Measurements from ENCODE around the gene ESPN. TPM values are rescaled to one million over a fixed set of nuclear protein-coding genes. Genes with fewer than 3 reads are reported as not detected.

Gene ESPN
- total RNA-seq, 1 donor = 0.52 TPM

GRCh38 chr1:6460301-6461050 is 35.9 kb downstream of the ESPN start:
- Histone ChIP-seq H3K4me1 (ENCODE audit: insufficient read depth, low read length) (peaks cover 28% of the 10 kb centered on the region), H3K9me3 (ENCODE audit: low read depth, low read length) (no peaks in the 10 kb centered on the region), H3K4me3 (ENCODE audit: low read length) (peak overlapping the region; percentile 16), H3K27me3 (ENCODE audit: insufficient read depth, low read length) (no peaks in the 10 kb centered on the region)

- H3K4me3 ChIP-seq (ENCODE audit: low read length) = no peak overlapping the region
Observed at GRCh38 chr1:6461051-6461530, 36.5 kb downstream of the ESPN start.

GRCh38 chr1:6461538-6462411 is 37.2 kb downstream of the ESPN start:
- H3K4me3 ChIP-seq (ENCODE audit: low read length) = no peak overlapping the region
- no peaks in the 10 kb centered on the region for H3K9me3 ChIP-seq (ENCODE audit: low read depth, low read length)
- H3K4me1 ChIP-seq (ENCODE audit: insufficient read depth, low read length) = peaks cover 28% of the 10 kb centered on the region
- H3K27me3 ChIP-seq (ENCODE audit: insufficient read depth, low read length) = no peaks in the 10 kb centered on the region

More at GRCh38 chr1:6461051-6461530, 36.5 kb downstream of the ESPN start:
- no peaks in the 10 kb centered on the region for H3K9me3 ChIP-seq (ENCODE audit: low read depth, low read length)
- H3K27me3 ChIP-seq (ENCODE audit: insufficient read depth, low read length) = no peaks in the 10 kb centered on the region
- H3K4me1 ChIP-seq (ENCODE audit: insufficient read depth, low read length) = peaks cover 28% of the 10 kb centered on the region

DNA sequence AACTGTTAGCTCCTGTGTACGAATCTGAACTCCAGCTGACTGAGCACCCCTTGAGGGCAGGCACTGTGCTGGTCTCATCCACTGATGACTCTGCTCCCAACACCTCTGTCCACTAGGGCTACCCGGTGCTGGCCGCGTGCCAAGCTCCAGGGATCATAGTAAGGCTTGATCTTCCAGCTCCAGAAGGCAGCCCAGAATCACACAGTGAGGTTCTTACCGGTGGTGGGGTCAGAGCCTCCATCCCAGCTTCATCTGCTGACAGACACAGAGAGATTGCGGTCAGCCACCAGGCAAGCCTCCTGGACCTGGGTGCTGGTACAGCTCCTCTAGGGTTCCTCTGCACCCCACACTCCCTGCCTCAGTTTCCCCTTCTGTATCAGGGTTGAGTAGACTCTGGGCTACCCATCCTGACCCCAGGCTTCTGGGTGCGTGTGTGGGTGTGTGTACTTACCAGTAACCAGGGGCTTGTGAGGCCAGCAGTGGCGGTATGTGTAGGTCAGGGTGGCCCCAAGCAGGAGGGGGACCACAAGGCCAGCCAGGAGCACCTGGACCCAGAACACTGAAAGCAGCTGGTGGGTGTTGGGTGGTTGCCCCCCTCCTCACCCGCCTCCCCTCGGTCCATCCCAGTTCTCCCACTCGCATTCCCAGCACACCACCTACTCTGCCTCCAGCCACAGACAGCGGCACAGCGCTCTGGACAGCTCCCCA is 38.0 kb downstream of the ESPN start:
- no peaks in the 10 kb centered on the region for H3K9me3 ChIP-seq (ENCODE audit: low read depth, low read length)
- peaks cover 28% of the 10 kb centered on the region for H3K4me1 ChIP-seq (ENCODE audit: insufficient read depth, low read length)
- H3K27me3 ChIP-seq (ENCODE audit: insufficient read depth, low read length) = no peaks in the 10 kb centered on the region
- H3K4me3 ChIP-seq (ENCODE audit: low read length) = no peak overlapping the region

GRCh38 chr1:6463120-6463412 is 38.5 kb downstream of the ESPN start:
- no peaks in the 10 kb centered on the region for H3K9me3 ChIP-seq (ENCODE audit: low read depth, low read length)
- H3K4me1 ChIP-seq (ENCODE audit: insufficient read depth, low read length) = peaks cover 28% of the 10 kb centered on the region
- no peak overlapping the region for H3K4me3 ChIP-seq (ENCODE audit: low read length)
- H3K27me3 ChIP-seq (ENCODE audit: insufficient read depth, low read length) = no peaks in the 10 kb centered on the region

GRCh38 chr1:6464514-6464836 is 39.9 kb downstream of the ESPN start:
- Histone ChIP-seq H3K27me3 (ENCODE audit: insufficient read depth, low read length) (no peaks in the 10 kb centered on the region), H3K9me3 (ENCODE audit: low read depth, low read length) (no peaks in the 10 kb centered on the region), H3K4me1 (ENCODE audit: insufficient read depth, low read length) (peaks cover 28% of the 10 kb centered on the region), H3K4me3 (ENCODE audit: low read length) (peak overlapping the region; percentile 47)

DNA sequence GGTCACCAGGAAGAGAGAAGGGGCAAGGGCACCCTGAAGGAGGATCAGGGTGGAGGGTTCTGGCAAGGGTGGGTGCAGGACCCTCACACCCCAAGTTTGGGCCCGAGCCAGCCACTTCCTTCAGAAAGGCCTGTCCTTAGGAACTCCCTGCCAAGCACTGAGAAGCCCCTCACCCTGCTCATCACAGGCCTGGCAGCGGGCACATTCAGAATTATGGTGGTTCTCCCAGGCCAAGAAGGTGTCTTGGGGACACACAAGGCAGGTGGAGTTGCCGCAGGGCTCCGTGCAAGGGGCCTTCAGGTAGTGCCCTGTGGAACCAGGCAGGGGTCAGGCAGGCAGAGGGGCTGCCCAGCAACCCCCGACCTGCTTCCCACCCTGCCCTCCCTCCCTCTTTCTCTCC is 40.3 kb downstream of the ESPN start:
- H3K9me3 ChIP-seq (ENCODE audit: low read depth, low read length) = no peaks in the 10 kb centered on the region
- H3K4me3 ChIP-seq (ENCODE audit: low read length) = peak overlapping the region; percentile 47
- H3K4me1 ChIP-seq (ENCODE audit: insufficient read depth, low read length) = peaks cover 28% of the 10 kb centered on the region
- H3K27me3 ChIP-seq (ENCODE audit: insufficient read depth, low read length) = no peaks in the 10 kb centered on the region

DNA sequence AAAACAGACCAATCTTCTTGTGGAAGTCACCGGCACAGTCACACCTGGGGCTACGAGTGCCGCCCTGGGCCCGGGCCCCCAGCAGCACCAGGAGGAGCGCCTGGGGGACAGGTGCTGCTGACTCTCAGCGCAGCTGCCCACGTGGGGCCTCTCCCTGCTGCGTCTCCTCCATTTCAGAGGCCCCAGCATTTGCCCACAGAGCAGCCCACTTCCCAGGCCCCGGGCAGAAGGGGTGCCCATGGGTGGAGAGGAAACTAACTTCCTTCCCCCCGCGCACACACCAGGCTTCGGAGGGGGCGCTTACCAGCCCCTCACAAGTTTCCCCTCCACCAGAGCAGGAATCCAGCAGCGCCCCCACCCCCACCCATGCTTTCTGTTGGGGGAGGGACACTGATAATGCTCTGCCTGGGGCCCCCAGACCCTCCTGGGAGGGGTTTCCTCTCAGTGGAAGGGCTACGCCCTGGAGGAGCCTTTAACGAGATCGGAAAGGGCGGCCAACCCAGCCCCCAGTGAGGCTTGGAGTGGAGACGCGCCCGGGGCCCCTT is 41.0 kb downstream of the ESPN start:
- H3K27me3 ChIP-seq (ENCODE audit: insufficient read depth, low read length) = no peaks in the 10 kb centered on the region
- H3K9me3 ChIP-seq (ENCODE audit: low read depth, low read length) = no peaks in the 10 kb centered on the region
- peaks cover 27% of the 10 kb centered on the region for H3K4me1 ChIP-seq (ENCODE audit: insufficient read depth, low read length)
- H3K4me3 ChIP-seq (ENCODE audit: low read length) = peak overlapping the region; percentile 47

DNA sequence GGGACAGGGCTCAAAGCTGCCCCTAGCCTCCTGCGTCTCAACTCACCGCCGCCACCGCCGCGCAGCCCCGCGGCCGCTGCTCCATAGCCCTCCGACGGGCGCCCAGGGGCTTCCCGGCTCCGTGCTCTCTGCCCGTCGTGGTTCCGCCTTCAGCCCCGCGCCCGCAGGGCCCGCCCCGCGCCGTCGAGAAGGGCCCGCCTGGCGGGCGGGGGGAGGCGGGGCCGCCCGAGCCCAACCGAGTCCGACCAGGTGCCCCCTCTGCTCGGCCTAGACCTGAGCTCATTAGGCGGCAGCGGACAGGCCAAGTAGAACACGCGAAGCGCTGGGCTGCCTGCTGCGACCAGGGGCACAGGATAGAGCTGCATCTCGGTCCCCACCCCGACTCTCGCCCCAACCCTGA is 41.4 kb downstream of the ESPN start, which contains the start of gene TNFRSF25:
Gene TNFRSF25 (minus strand): TSS at position 151 of the 400 bp plus-strand sequence. CDS start 66 bp downstream, at position 85.
- Histone ChIP-seq H3K4me1 (ENCODE audit: insufficient read depth, low read length) (peaks cover 22% of the 10 kb centered on the region), H3K4me3 (ENCODE audit: low read length) (peak within 1 kb of the TSS; percentile 47), H3K9me3 (ENCODE audit: low read depth, low read length) (no peaks in the 10 kb centered on the region), H3K27me3 (ENCODE audit: insufficient read depth, low read length) (no peaks in the 10 kb centered on the region)

GRCh38 chr1:6466751-6467150 is 42.2 kb downstream of the ESPN start:
- peaks cover 15% of the 10 kb centered on the region for H3K4me1 ChIP-seq (ENCODE audit: insufficient read depth, low read length)
- no peaks in the 10 kb centered on the region for H3K27me3 ChIP-seq (ENCODE audit: insufficient read depth, low read length)
- H3K4me3 ChIP-seq (ENCODE audit: low read length) = no peak overlapping the region
- H3K9me3 ChIP-seq (ENCODE audit: low read depth, low read length) = no peaks in the 10 kb centered on the region

DNA sequence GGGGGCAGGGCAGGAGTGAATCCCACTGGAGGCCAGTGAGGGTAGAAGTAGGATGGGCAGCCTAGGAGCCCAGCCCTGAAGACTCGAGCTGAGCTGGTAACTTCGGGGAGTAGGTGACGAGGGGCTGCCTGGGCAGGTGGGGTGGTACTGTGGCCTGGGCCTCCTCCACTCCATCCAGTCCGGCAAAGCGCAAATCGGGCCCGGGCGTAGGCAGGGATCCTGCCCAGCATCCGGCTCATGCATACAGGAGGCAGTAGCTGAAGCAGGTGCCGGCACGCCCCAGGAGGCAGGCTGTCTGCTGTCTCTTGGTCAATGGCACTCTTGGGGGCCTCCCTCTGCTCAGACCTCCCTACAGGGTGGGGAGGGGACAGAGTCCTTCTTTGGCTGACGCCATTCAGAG is 42.6 kb downstream of the ESPN start:
- Histone ChIP-seq H3K4me3 (ENCODE audit: low read length) (no peak overlapping the region), H3K4me1 (ENCODE audit: insufficient read depth, low read length) (peaks cover 10% of the 10 kb centered on the region), H3K9me3 (ENCODE audit: low read depth, low read length) (no peaks in the 10 kb centered on the region), H3K27me3 (ENCODE audit: insufficient read depth, low read length) (no peaks in the 10 kb centered on the region)

- H3K9me3 ChIP-seq (ENCODE audit: low read depth, low read length) = no peaks in the 10 kb centered on the region
- H3K27me3 ChIP-seq (ENCODE audit: insufficient read depth, low read length) = no peaks in the 10 kb centered on the region
- H3K4me1 ChIP-seq (ENCODE audit: insufficient read depth, low read length) = peaks cover 5% of the 10 kb centered on the region
- no peak overlapping the region for H3K4me3 ChIP-seq (ENCODE audit: low read length)
Observed at GRCh38 chr1:6467744-6468688, 43.4 kb downstream of the ESPN start.

- Histone ChIP-seq H3K9me3 (ENCODE audit: low read depth, low read length) (no peaks in the 10 kb centered on the region), H3K27me3 (ENCODE audit: insufficient read depth, low read length) (no peaks in the 10 kb centered on the region), H3K4me1 (ENCODE audit: insufficient read depth, low read length) (peaks cover 5% of the 10 kb centered on the region), H3K4me3 (ENCODE audit: low read length) (no peak overlapping the region)
Observed at GRCh38 chr1:6468729-6469461, 44.3 kb downstream of the ESPN start.

Measured in mononuclear cell (primary cell).